Fibroblast of lung (primary cell): Measurements from ENCODE around the gene USP31.

Source experiments
- EZH2 ChIP-seq: IDR thresholded peaks from 2 replicates; pipeline ENCODE4 v1.5.1; 2012; ENCODE audit warnings: low read length, control low read depth, mild to moderate bottlenecking; ENCODE audit errors: missing control alignments
- TF ChIP-seq, protein P1 (sequence below), 2 donors: IDR thresholded peaks in 1 of 2; conservative IDR thresholded peaks in 1 of 2; 1 replicate in 1 of 2; 2 replicates in 1 of 2; pipeline ENCODE4 v1.5.1; 2011 to 2012; ENCODE audit warnings: low read length in 2 of 2, control low read depth in 1 of 2, inconsistent platforms in 1 of 2, low read depth in 1 of 2, mild to moderate bottlenecking in 1 of 2

DNA sequence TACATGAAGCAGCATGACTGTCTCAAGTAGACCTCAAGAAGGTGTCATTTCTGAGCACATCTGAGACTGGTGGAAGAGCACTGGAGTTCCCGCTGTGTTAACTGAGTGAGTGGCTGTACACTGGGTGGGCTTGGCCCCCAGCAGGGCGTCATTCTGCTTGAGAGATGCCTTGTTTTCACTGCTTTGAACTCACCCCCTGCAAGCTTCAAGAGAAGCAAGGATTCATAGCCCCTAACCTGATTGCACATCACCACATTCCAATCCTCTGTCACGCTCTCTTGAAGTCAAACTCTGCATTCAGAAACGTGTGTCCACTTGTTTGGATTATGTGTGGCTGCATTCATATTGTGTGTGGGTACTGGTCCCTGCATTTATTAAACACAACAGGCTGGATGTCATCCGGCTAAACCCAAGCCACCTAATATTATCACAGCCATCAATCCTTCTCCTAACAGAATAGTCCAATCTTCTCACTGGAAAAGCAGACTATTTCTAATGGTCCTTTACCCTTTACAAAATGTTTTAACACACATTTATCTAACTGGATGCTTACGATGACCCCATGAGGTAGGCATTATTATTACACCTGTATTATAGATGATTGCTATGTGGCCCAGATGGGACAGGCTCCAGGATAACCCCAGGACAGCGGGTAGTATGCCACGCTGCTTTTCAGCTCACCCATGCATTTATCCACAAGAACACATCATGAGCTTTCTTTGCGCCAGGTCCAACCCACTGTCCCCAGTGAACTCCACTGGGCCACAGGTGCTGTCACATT lies 76.3 kb downstream of the USP31 start:
- TF ChIP-seq, protein P1, sequence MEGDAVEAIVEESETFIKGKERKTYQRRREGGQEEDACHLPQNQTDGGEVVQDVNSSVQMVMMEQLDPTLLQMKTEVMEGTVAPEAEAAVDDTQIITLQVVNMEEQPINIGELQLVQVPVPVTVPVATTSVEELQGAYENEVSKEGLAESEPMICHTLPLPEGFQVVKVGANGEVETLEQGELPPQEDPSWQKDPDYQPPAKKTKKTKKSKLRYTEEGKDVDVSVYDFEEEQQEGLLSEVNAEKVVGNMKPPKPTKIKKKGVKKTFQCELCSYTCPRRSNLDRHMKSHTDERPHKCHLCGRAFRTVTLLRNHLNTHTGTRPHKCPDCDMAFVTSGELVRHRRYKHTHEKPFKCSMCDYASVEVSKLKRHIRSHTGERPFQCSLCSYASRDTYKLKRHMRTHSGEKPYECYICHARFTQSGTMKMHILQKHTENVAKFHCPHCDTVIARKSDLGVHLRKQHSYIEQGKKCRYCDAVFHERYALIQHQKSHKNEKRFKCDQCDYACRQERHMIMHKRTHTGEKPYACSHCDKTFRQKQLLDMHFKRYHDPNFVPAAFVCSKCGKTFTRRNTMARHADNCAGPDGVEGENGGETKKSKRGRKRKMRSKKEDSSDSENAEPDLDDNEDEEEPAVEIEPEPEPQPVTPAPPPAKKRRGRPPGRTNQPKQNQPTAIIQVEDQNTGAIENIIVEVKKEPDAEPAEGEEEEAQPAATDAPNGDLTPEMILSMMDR (conservative IDR thresholded peaks at IDR 0.05 in 1 of 2, IDR thresholded peaks at IDR 0.05 in 1 of 2; ENCODE audit: low read depth in 1 of 2, low read length in 2 of 2), result no peak
- no peak for TF ChIP-seq EZH2
